HepG2 (cell line): ENCODE data around the gene NME2. TPM values are rescaled to one million over a fixed set of nuclear protein-coding genes. Genes with fewer than 3 reads are reported as not detected.

Source experiments
- FOXM1 ChIP-seq: sonication (generic); formaldehyde crosslinking; IDR thresholded peaks from 2 replicates; pipeline ENCODE4 v1.5.0; 2020; ENCODE audit warnings: missing genetic modification reagents
- GATAD1 ChIP-seq: IDR thresholded peaks from 2 replicates; pipeline ENCODE4 v1.6.1; 2016; ENCODE audit warnings: missing genetic modification reagents, missing compliant biosample characterization
- NONO ChIP-seq, 2 experiments: fragments of 450-650 bp in 1 of 2; sonication (generic) in 1 of 2; formaldehyde crosslinking in 1 of 2; IDR thresholded peaks in 1 of 2; conservative IDR thresholded peaks in 1 of 2; 2 replicates each; pipeline versions ENCODE4 v1.6.1 to v1.8.0; 2017 to 2022; ENCODE audit warnings: mild to moderate bottlenecking in 1 of 2, missing genetic modification reagents in 1 of 2, moderate library complexity in 1 of 2
- PHF5A ChIP-seq: IDR thresholded peaks from one replicate; pipeline ENCODE4 v1.6.1; 2018; ENCODE audit warnings: low read depth, missing genetic modification reagents; ENCODE audit not compliant: unreplicated experiment
- SP2 ChIP-seq: sonication (generic); formaldehyde crosslinking; IDR thresholded peaks from 2 replicates; pipeline ENCODE4 v1.5.1; 2020; ENCODE audit warnings: mild to moderate bottlenecking, missing genetic modification reagents
- ZBTB26 ChIP-seq: IDR thresholded peaks from 2 replicates; pipeline ENCODE4 v1.6.1; 2016; ENCODE audit warnings: missing compliant biosample characterization, missing genetic modification reagents, borderline replicate concordance
- ZFP62 ChIP-seq: sonication (generic); formaldehyde crosslinking; IDR thresholded peaks from 2 replicates; pipeline ENCODE4 v1.4.0; 2020; ENCODE audit warnings: missing genetic modification reagents
- ZNF253 ChIP-seq: sonication (generic); formaldehyde crosslinking; IDR thresholded peaks from 2 replicates; pipeline ENCODE4 v1.8.0; 2022; ENCODE audit warnings: mild to moderate bottlenecking, missing genetic modification reagents, borderline replicate concordance
- ZNF282 ChIP-seq: fragments of 450-650 bp; IDR thresholded peaks from 2 replicates; pipeline ENCODE4 v1.6.1; 2018; ENCODE audit not compliant: partially characterized antibody
- ZNF414 ChIP-seq: sonication (generic); formaldehyde crosslinking; IDR thresholded peaks from 2 replicates; pipeline ENCODE4 v1.5.0; 2020; ENCODE audit warnings: missing genetic modification reagents
- ZNF567 ChIP-seq: sonication (generic); formaldehyde crosslinking; IDR thresholded peaks from 2 replicates; pipeline ENCODE4 v1.8.1; 2023; ENCODE audit warnings: mild to moderate bottlenecking, missing genetic modification reagents, borderline replicate concordance
- ZNF710 ChIP-seq: sonication (generic); formaldehyde crosslinking; IDR thresholded peaks from 2 replicates; pipeline ENCODE4 v1.5.0; 2020; ENCODE audit warnings: mild to moderate bottlenecking, missing genetic modification reagents, borderline replicate concordance
- polyA plus RNA-seq, 8 experiments: library from polyadenylated mRNA; depleted of rRNA in 3 of 8; stranded (reverse) in 7 of 8; unstranded in 1 of 8; fragments of >200 nt; fragmentation: Illumina TruSeq in 4 of 8; extraction: Trizol in 4 of 8; gene quantifications; 2 replicates each; pipeline versions ENCODE4 v1.2.1 to v1.2.3, GENCODE V29; 2011 to 2016; ENCODE audit warnings: low read depth in 4 of 8, missing spikeins in 1 of 8, mixed read lengths in 1 of 8; ENCODE audit not compliant: insufficient read depth in 1 of 8
- total RNA-seq, 5 experiments: library from RNA; depleted of rRNA; stranded (reverse); fragments of >200 nt; fragmentation: Illumina TruSeq; extraction: Trizol; gene quantifications; 2 replicates each; pipeline ENCODE4 v1.2.3, GENCODE V29; 2016; ENCODE audit warnings: low read depth in 1 of 5

The NME2 gene
- total and polyA plus RNA-seq, 2 of the 13 experiments (the other 11 are each of a cell fraction or from before 2014, with no cell fraction given), result 790 to 1,213 TPM

- no peak for TF ChIP-seq ZNF253 (CRISPR knock-in tag)
- TF ChIP-seq PHF5A (CRISPR knock-in tag), result no peak
- TF ChIP-seq ZNF710 (CRISPR knock-in tag), result 0 out of 2 replicates have a peak, but pooled peaks have one; percentile 29
- TF ChIP-seq ZBTB26 (CRISPR knock-in tag), result no peak
- TF ChIP-seq ZFP62 (CRISPR knock-in tag), result no peak
- no peak for TF ChIP-seq NONO (IDR thresholded peaks at IDR 0.05)
- no peak for TF ChIP-seq NONO (CRISPR knock-in tag; conservative IDR thresholded peaks at IDR 0.05)
- no peak for TF ChIP-seq SP2
- TF ChIP-seq ZNF567 (CRISPR knock-in tag), result no peak
- no peak for TF ChIP-seq GATAD1 (CRISPR knock-in tag)
- TF ChIP-seq FOXM1, result no peak
- TF ChIP-seq ZNF282, result no peak
- no peak for TF ChIP-seq ZNF414
These were observed 41.3 kb upstream of the NME2 start (continued) for GRCh38 chr17:51124640-51125503.
